Liver (tissue), 9 donors: Measurements from ENCODE around the gene RGS10. TPM values are rescaled to one million over a fixed set of nuclear protein-coding genes. Genes with fewer than 3 reads are reported as not detected.

ENCODE experiments used
- DNase-seq: peaks from one replicate; pipeline ENCODE4 v3.0.0-alpha.2; 2017; ENCODE audit warnings: low spot score
- H3K27ac ChIP-seq, 2 donors: one replicate each; pipeline ENCODE4 v1.7.0; 2013; ENCODE audit warnings: inconsistent platforms in 2 of 2, low read length in 2 of 2, control low read depth in 1 of 2, low read depth in 1 of 2, mild to moderate bottlenecking in 1 of 2
- H3K27me3 ChIP-seq, 4 donors: one replicate each; pipeline versions ENCODE4 v1.6.1 to v1.7.0; 2013; ENCODE audit warnings: low read length in 3 of 4, inconsistent platforms in 1 of 4, mild to moderate bottlenecking in 1 of 4, moderate library complexity in 1 of 4; ENCODE audit not compliant: control insufficient read depth in 4 of 4, insufficient read depth in 4 of 4
- H3K36me3 ChIP-seq, 4 donors: one replicate each; pipeline versions ENCODE4 v1.6.1 to v1.7.0; 2013; ENCODE audit warnings: low read length in 3 of 4, mild to moderate bottlenecking in 3 of 4, low read depth in 1 of 4, moderate library complexity in 1 of 4; ENCODE audit not compliant: control insufficient read depth in 4 of 4, insufficient read depth in 3 of 4
- H3K4me1 ChIP-seq, 4 donors: one replicate each; pipeline versions ENCODE4 v1.6.1 to v1.7.0; 2013; ENCODE audit warnings: low read length in 3 of 4, mild to moderate bottlenecking in 3 of 4, moderate library complexity in 1 of 4; ENCODE audit not compliant: control insufficient read depth in 4 of 4, insufficient read depth in 4 of 4
- H3K4me3 ChIP-seq, 3 donors: one replicate each; pipeline versions ENCODE4 v1.6.1 to v1.7.0; 2013; ENCODE audit warnings: low read length in 3 of 3, control low read depth in 1 of 3, low read depth in 1 of 3, mild to moderate bottlenecking in 1 of 3
- H3K9ac ChIP-seq, 2 donors: one replicate each; pipeline ENCODE4 v1.7.0; 2013; ENCODE audit warnings: low read length in 2 of 2, mild to moderate bottlenecking in 2 of 2, moderate library complexity in 2 of 2, control low read depth in 1 of 2, low read depth in 1 of 2
- H3K9me3 ChIP-seq, 4 donors: one replicate each; pipeline versions ENCODE4 v1.6.1 to v1.7.0; 2013; ENCODE audit warnings: low read length in 3 of 4; ENCODE audit not compliant: control insufficient read depth in 4 of 4
- ATF3 ChIP-seq: IDR thresholded peaks from 2 replicates; pipeline ENCODE4 v1.6.1; 2016; ENCODE audit warnings: antibody characterized with exemption
- GABPA ChIP-seq, 2 donors: IDR thresholded peaks in 1 of 2; conservative IDR thresholded peaks in 1 of 2; 2 replicates each; pipeline ENCODE4 v1.6.1; 2016; ENCODE audit warnings: antibody characterized with exemption in 2 of 2, mild to moderate bottlenecking in 1 of 2, moderate library complexity in 1 of 2
- HNF4G ChIP-seq: IDR thresholded peaks from 2 replicates; pipeline ENCODE4 v1.6.1; 2016; ENCODE audit warnings: antibody characterized with exemption
- JUND ChIP-seq, 2 donors: IDR thresholded peaks; 2 replicates each; pipeline ENCODE4 v1.6.1; 2016; ENCODE audit warnings: antibody characterized with exemption in 2 of 2
- MAX ChIP-seq: IDR thresholded peaks from 2 replicates; pipeline ENCODE4 v1.6.1; 2016; ENCODE audit warnings: antibody characterized with exemption
- NR2F2 ChIP-seq: IDR thresholded peaks from 2 replicates; pipeline ENCODE4 v1.6.1; 2016; ENCODE audit warnings: antibody characterized with exemption
- RAD21 ChIP-seq, 2 donors: IDR thresholded peaks; 2 replicates each; pipeline ENCODE4 v1.6.1; 2016; ENCODE audit warnings: antibody characterized with exemption in 2 of 2, mild to moderate bottlenecking in 2 of 2
- REST ChIP-seq: IDR thresholded peaks from 2 replicates; pipeline ENCODE4 v1.6.1; 2016; ENCODE audit warnings: antibody characterized with exemption, mild to moderate bottlenecking
- RXRA ChIP-seq, 2 donors: IDR thresholded peaks; 2 replicates each; pipeline ENCODE4 v1.6.1; 2017 to 2018; ENCODE audit warnings: antibody characterized with exemption in 2 of 2, mild to moderate bottlenecking in 1 of 2
- TAF1 ChIP-seq: conservative IDR thresholded peaks from 2 replicates; pipeline ENCODE4 v1.6.1; 2016; ENCODE audit warnings: antibody characterized with exemption, mild to moderate bottlenecking
- YY1 ChIP-seq: IDR thresholded peaks from 2 replicates; pipeline ENCODE4 v1.6.1; 2016; ENCODE audit warnings: antibody characterized with exemption, mild to moderate bottlenecking
- ZBTB33 ChIP-seq: IDR thresholded peaks from 2 replicates; pipeline ENCODE4 v1.6.1; 2016; ENCODE audit warnings: antibody characterized with exemption
- WGBS: extraction: QIAGEN DNeasy Blood & Tissue Kit; methylation state at CpG from one replicate; pipeline ENCODE4 v1.1.7; 2013; 5-methylcytosine and 5-hydroxymethylcytosine counted together
- polyA plus RNA-seq, 2 donors: library from polyadenylated mRNA; stranded (reverse) in 1 of 2; unstranded in 1 of 2; fragments of 200-250 nt in 1 of 2; fragments of >200 nt in 1 of 2; fragmentation: Nextera tagmentation in 1 of 2; extraction: Ambion mirVana in 1 of 2; gene quantifications; one replicate each; pipeline versions ENCODE4 v1.2.1 to v1.2.3, GENCODE V29; 2013 to 2015
- total RNA-seq, 2 donors: library from RNA; depleted of rRNA; stranded (reverse); fragments of >200 nt; gene quantifications; one replicate each; pipeline ENCODE4 v1.2.3, GENCODE V29; 2014
- donor health status: healthy.
- donor health status: healthy.
- donor health status: healthy.
- donor health status: healthy.
- donor health status: healthy.

RGS10 gene
- total and polyA plus RNA-seq, 4 donors, result 1.8 to 51.9 (median 2.2) TPM

- Histone ChIP-seq H3K9ac (no peak overlapping the region), H3K4me1 (no peaks in the 10 kb centered on the region), H3K36me3 (no peaks in the 10 kb centered on the region), H3K27ac (no peak overlapping the region), H3K4me3 (no peak overlapping the region), H3K9me3 (no peaks in the 10 kb centered on the region), H3K27me3 (no peaks in the 10 kb centered on the region)
- TF ChIP-seq YY1 (no peak), RAD21 (IDR thresholded peaks at IDR 0.05) (no peak), HNF4G (no peak), ATF3 (no peak), JUND (IDR thresholded peaks at IDR 0.05) (no peak)
- DNase-seq, result no peak
- WGBS, result 81% methylated on average over 4 of the region's 4 CpGs
Observed at GRCh38 chr10:119462773-119463172, 79.7 kb downstream of the RGS10 start.

GRCh38 chr10:119461923-119462322, 80.6 kb downstream of the RGS10 start:
- H3K9me3 ChIP-seq, result no peaks in the 10 kb centered on the region
- H3K4me3 ChIP-seq, result no peak overlapping the region
- H3K27me3 ChIP-seq, result no peaks in the 10 kb centered on the region
- H3K36me3 ChIP-seq, result no peaks in the 10 kb centered on the region
- WGBS, result 87% methylated on average over 2 of the region's 2 CpGs
- DNase-seq, result no peak
- no peaks in the 10 kb centered on the region for H3K4me1 ChIP-seq
- no peak overlapping the region for H3K27ac ChIP-seq
- no peak overlapping the region for H3K9ac ChIP-seq
- TF ChIP-seq ZBTB33, result no peak

GRCh38 chr10:119461380-119461779, 81.1 kb downstream of the RGS10 start:
- Histone ChIP-seq H3K4me3 (no peak overlapping the region), H3K9me3 (no peaks in the 10 kb centered on the region), H3K27me3 (no peaks in the 10 kb centered on the region), H3K36me3 (no peaks in the 10 kb centered on the region), H3K27ac (no peak overlapping the region), H3K4me1 (no peaks in the 10 kb centered on the region), H3K9ac (no peak overlapping the region)
- TF ChIP-seq JUND (IDR thresholded peaks at IDR 0.05), result no peak
- no peak for TF ChIP-seq ZBTB33
- TF ChIP-seq GABPA (IDR thresholded peaks at IDR 0.05 in 1 of 2, conservative IDR thresholded peaks at IDR 0.05 in 1 of 2), result no peak
- no peak for TF ChIP-seq RXRA (IDR thresholded peaks at IDR 0.05)
- TF ChIP-seq TAF1, result no peak
- TF ChIP-seq REST, result no peak
- no peak for TF ChIP-seq MAX
- TF ChIP-seq ATF3, result no peak
- TF ChIP-seq HNF4G, result no peak
- TF ChIP-seq YY1, result no peak
- TF ChIP-seq NR2F2, result no peak
- 94% methylated on average over 3 of the region's 3 CpGs for WGBS
- no peak for DNase-seq
